ENCODE measurements around the gene PLCB2.

The PLCB2 gene

GRCh38 chr15:40349163-40349562, 41.4 kb upstream of the PLCB2 start:
- no peak for TF ChIP-seq CTCF (conservative IDR thresholded peaks at IDR 0.05; ENCODE audit: control insufficient read depth, insufficient read depth, low read depth, low read length)
- no peak overlapping the region for H3K4me3 ChIP-seq (ENCODE audit: control insufficient read depth, low read depth, low read length)
- no peak for DNase-seq (ENCODE audit: low read depth)

GRCh38 chr15:40348474-40348870, 40.7 kb upstream of the PLCB2 start:
- DNase-seq (ENCODE audit: low read depth), result no peak
- H3K4me3 ChIP-seq (ENCODE audit: control insufficient read depth, low read depth, low read length), result no peak overlapping the region
- TF ChIP-seq CTCF (conservative IDR thresholded peaks at IDR 0.05; ENCODE audit: control insufficient read depth, insufficient read depth, low read depth, low read length), result no peak

GRCh38 chr15:40347559-40348473, 40.1 kb upstream of the PLCB2 start:
- TF ChIP-seq CTCF (conservative IDR thresholded peaks at IDR 0.05; ENCODE audit: control insufficient read depth, insufficient read depth, low read depth, low read length), result no peak
- no peak overlapping the region for H3K4me3 ChIP-seq (ENCODE audit: control insufficient read depth, low read depth, low read length)
- DNase-seq (ENCODE audit: low read depth), result no peak

- DNase-seq (ENCODE audit: low read depth), result no peak
- H3K4me3 ChIP-seq (ENCODE audit: control insufficient read depth, low read depth, low read length), result no peak overlapping the region
- no peak for TF ChIP-seq CTCF (conservative IDR thresholded peaks at IDR 0.05; ENCODE audit: control insufficient read depth, insufficient read depth, low read depth, low read length)
These were observed 39.1 kb upstream of the PLCB2 start for GRCh38 chr15:40346579-40347558.

GRCh38 chr15:40345867-40346578, 38.3 kb upstream of the PLCB2 start:
- no peak for DNase-seq (ENCODE audit: low read depth)

More at GRCh38 chr15:40345867-40346578, 38.3 kb upstream of the PLCB2 start:
- TF ChIP-seq CTCF (conservative IDR thresholded peaks at IDR 0.05; ENCODE audit: control insufficient read depth, insufficient read depth, low read depth, low read length), result no peak
- no peak overlapping the region for H3K4me3 ChIP-seq (ENCODE audit: control insufficient read depth, low read depth, low read length)

Measured in fibroblast of mammary gland (primary cell).